ENCODE data around the gene TLL2.
A peak's percentile ranks its signal among the peaks of the same experiment; 100 is the strongest.

TLL2 gene

DNA sequence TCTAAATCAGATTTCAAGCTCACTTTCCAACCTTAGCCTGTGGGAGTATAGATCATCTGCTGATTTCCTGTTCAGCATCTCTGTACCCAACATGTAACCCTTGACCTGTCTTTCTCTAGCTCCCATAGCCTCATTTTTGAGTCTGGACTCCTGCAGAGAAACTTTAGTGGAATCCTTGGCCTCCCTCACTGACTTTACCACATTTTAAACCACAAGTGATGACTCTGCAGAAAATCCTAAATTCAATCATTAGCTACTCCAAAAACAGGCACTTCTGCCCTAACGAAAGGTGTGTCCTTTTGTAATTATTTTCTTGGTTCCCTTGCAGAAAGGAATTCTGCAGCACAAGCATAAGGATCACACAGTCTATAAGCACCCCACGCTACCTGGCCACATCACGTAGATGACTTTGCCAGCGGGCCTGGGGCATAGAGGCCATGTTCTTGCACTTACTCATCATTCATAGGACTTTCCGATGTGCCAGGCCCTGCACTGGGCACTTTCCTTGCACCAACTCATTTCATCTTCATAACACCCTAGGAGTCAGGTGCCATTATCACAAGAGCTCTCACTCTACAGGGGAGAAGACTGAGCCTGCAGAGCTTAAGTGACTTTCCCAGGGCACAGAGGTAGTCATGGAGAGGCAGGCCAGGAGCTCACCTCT is 97.7 kb downstream of the TLL2 start:
- TF ChIP-seq, protein P1, sequence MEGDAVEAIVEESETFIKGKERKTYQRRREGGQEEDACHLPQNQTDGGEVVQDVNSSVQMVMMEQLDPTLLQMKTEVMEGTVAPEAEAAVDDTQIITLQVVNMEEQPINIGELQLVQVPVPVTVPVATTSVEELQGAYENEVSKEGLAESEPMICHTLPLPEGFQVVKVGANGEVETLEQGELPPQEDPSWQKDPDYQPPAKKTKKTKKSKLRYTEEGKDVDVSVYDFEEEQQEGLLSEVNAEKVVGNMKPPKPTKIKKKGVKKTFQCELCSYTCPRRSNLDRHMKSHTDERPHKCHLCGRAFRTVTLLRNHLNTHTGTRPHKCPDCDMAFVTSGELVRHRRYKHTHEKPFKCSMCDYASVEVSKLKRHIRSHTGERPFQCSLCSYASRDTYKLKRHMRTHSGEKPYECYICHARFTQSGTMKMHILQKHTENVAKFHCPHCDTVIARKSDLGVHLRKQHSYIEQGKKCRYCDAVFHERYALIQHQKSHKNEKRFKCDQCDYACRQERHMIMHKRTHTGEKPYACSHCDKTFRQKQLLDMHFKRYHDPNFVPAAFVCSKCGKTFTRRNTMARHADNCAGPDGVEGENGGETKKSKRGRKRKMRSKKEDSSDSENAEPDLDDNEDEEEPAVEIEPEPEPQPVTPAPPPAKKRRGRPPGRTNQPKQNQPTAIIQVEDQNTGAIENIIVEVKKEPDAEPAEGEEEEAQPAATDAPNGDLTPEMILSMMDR (conservative IDR thresholded peaks at IDR 0.05; ENCODE audit: low read length): no peak
- no peak overlapping the region for H3K4me3 ChIP-seq (ENCODE audit: low read length)
- DNase-seq (ENCODE audit: low read depth): peak; percentile 28

DNA sequence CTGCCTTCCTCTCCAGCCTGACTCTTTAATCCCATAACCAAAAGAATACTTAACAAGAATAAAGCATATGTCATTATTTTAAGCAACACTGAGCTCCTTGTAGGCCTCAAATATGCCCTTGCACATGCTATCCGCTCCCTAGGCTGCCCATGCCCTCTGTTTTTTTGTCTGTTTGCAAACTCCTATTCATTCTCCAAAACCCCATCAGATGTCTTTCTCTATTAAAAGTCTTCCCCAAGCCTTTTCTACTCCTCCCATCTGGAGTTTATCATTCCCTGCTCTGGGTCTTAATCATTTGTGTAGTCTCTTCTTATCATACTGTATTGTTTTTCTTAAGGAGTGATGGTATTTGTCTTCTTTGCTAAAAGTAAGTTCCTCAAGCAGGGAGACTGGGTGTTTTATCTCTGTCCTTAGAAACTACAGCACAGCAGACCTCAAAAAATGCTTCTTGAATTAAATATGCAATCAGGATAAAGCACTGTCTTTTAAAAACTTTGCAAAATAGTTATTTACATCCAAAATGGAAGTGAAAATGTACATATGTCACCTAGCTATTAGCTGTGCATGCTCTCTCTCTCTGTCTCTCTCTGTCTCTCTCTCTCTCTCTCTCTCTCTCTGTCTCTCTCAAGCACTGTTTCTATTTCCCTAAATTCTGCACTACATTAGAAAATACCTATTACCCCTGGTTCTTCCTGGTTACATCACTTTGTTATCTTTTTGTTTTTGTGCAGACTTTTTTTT is 98.4 kb downstream of the TLL2 start:
- H3K4me3 ChIP-seq (ENCODE audit: low read length): no peak overlapping the region
- TF ChIP-seq, protein P1 (conservative IDR thresholded peaks at IDR 0.05; ENCODE audit: low read length): no peak
- DNase-seq (ENCODE audit: low read depth): no peak

DNA sequence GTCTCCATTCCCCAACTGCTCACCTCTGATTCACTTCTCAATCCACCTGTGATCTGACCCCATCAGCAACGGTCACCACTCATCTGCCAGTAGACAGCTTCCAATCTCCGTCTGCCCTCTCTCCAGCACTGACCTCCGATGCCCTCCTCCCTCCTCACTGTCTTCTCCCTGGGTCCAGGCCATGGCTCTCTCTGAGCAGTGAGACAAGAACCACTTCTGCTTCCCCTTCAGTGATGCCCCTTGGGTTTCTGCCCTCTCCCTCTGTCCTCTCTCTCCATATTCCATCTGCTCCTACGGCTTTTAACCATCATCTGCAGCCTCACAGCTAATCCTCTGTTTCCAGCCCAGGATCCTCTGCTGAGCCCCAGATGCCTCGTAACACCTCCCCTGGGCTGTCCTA is 99.4 kb downstream of the TLL2 start:
- H3K4me3 ChIP-seq (ENCODE audit: low read length): no peak overlapping the region
- no peak for DNase-seq (ENCODE audit: low read depth)
- TF ChIP-seq, protein P1 (conservative IDR thresholded peaks at IDR 0.05; ENCODE audit: low read length): no peak

DNA sequence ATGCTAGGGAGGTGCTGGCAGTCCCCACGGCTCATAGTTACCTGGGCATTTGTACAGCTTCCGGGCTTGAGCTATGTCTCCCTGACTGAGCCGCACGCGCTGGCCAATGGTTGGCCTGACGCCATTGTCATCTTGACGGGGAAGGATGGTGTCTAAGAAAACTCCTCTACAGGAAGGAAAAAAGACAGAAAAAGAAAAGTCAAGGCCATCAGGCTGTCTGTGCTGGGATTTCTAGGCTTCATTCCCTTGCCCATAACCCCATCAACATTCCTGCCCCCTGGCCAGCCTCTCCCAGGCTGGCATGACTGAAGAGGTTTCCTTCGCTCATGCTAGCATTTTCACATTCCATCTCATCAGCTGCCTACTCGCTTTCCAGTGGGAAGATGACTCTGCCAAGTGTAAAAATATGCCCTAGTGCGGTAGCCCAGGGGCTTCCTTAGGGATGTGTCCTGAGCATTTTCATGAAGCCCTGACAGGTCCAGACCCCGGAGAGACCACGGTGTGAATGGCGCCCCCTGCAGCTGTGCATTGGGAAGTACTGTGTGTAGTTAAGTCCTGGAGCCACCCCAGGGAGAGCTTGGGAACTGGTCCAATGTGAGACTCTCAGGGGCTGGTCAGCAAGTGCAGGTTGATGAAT is 100.5 kb downstream of the TLL2 start:
- TF ChIP-seq, protein P1 (conservative IDR thresholded peaks at IDR 0.05; ENCODE audit: low read length): peak; percentile 12; the same call in 1 of the 2 replicates
- no peak overlapping the region for H3K4me3 ChIP-seq (ENCODE audit: low read length)
- DNase-seq (ENCODE audit: low read depth): no peak

DNA sequence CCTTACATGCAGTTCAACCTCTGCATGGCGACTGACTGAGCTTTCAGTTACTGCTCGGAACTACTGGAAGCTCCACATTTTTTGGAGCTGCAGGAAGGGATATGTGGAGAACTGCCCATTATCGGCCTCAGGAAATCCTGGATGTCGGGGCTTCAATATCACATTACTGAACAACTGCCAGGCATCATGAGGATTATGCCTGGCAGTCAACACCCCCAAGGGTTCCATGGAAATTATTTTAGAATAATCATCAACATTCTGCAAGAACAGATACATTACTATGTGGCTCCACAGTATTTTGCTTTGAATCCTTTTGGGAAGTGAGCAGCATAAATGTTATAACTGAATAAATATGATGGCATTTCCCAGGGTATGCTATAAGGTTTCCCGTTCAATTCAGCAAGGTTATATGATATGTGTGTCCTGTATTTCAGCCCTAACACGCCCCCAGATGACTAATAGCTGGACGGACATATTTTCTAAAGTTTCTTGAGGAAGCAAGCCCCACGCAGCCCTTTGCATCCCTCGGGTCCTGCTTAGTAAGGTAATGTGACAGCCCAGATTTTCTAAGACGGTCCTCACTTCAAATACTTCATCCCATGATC is 101.9 kb downstream of the TLL2 start:
- TF ChIP-seq, protein P1 (conservative IDR thresholded peaks at IDR 0.05; ENCODE audit: low read length): no peak
- no peak for DNase-seq (ENCODE audit: low read depth)
- no peak overlapping the region for H3K4me3 ChIP-seq (ENCODE audit: low read length)

DNA sequence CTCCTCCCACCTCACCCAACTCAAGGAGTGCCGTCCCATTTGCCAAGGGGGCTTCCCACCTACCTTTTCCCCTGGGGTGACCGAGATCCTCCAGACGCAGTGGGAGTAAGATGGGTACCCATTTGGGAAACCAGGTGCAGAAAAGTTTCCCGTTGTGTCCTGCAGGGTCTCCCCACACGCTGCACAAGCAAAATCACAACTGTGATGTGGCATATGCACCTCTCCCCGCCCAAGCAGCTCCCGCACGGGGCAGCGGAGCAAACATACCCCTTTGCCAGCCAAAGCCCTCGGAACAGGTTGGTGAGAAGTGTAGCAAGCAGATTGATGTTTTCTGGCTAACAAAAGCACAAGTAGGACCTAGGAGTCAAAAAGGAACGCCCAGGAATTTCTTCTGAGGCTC is 103.4 kb downstream of the TLL2 start:
- no peak for DNase-seq (ENCODE audit: low read depth)
- TF ChIP-seq, protein P1 (conservative IDR thresholded peaks at IDR 0.05; ENCODE audit: low read length): no peak
- H3K4me3 ChIP-seq (ENCODE audit: low read length): no peak overlapping the region

All from AG10803 (cell line).